GM13977 (cell line): ENCODE measurements around the gene VPS9D1.

Experiments used
- DNase-seq: peaks from one replicate; pipeline ENCODE4 v3.0.0; 2012; ENCODE audit warnings: low spot score
- in situ Hi-C: fragments of 300-500 bp; cut with MboI; formaldehyde crosslinking; loops from one replicate; pipeline ENCODE4 v1.12.0; 2022; ENCODE audit warnings: low sequenced_read_pairs, low pct_unique_long_range_greater_than_20kb, mixed read lengths, inconsistent platforms; ENCODE audit not compliant: unreplicated experiment
- TF ChIP-seq, protein P1 (sequence below): IDR thresholded peaks from 2 replicates; pipeline ENCODE4 v1.5.1; 2012; ENCODE audit warnings: mild to moderate bottlenecking, control low read depth; ENCODE audit not compliant: insufficient read depth; ENCODE audit errors: extremely low read depth, missing control alignments

VPS9D1 gene

DNA sequence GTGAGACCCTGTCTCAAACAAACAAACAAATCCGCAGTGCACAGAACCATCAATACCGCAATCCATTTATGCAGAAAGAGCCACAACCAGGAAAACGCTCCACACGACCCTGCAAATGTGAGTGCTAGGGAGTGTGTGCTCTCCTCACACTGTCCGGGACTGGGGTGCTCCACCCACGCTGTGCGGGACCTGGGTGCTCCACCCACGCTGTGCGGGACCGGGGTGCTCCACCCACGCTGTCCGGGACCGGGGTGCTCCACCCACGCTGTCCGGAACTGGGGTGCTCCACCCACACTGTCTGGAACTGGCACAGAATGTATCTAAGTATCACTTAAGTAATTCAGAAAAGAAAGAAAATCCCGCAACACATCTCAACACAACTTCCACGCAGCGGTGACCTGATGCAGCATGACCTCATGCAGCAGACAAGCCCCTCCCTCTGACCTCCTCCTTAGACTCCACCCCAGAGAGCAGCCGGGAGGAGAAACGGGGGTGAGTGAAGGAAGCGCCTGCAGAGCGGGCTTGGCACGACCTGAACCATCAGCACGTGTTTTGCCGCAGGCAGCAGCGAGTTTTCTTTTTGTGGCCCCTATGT is 39.1 kb upstream of the VPS9D1 start:
- in situ Hi-C loops: no loop called here
- TF ChIP-seq, protein P1, sequence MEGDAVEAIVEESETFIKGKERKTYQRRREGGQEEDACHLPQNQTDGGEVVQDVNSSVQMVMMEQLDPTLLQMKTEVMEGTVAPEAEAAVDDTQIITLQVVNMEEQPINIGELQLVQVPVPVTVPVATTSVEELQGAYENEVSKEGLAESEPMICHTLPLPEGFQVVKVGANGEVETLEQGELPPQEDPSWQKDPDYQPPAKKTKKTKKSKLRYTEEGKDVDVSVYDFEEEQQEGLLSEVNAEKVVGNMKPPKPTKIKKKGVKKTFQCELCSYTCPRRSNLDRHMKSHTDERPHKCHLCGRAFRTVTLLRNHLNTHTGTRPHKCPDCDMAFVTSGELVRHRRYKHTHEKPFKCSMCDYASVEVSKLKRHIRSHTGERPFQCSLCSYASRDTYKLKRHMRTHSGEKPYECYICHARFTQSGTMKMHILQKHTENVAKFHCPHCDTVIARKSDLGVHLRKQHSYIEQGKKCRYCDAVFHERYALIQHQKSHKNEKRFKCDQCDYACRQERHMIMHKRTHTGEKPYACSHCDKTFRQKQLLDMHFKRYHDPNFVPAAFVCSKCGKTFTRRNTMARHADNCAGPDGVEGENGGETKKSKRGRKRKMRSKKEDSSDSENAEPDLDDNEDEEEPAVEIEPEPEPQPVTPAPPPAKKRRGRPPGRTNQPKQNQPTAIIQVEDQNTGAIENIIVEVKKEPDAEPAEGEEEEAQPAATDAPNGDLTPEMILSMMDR: no peak
- no peak for DNase-seq

DNA sequence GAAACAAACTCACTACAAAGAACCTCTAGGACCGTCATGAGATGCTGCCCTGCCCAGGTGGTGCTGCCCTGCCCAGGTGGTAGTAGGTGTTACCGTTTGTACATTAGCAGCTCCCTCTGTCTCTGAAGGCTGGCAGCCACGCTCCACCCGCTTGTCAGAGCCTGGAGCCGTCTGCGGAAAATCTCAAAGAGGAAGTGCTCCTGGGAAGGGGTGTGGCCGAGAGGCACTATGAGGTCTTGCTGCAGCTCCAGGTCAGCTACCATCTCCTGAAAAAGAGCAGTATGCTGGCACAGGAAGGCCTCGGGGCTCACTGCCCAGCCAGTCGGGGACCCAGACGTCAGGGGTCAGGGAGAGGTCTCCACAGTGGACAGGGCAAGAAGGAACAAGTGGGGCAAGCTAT is 28.9 kb upstream of the VPS9D1 start:
- TF ChIP-seq, protein P1: no peak
- no peak for DNase-seq
- in situ Hi-C loops: no loop called here

DNA sequence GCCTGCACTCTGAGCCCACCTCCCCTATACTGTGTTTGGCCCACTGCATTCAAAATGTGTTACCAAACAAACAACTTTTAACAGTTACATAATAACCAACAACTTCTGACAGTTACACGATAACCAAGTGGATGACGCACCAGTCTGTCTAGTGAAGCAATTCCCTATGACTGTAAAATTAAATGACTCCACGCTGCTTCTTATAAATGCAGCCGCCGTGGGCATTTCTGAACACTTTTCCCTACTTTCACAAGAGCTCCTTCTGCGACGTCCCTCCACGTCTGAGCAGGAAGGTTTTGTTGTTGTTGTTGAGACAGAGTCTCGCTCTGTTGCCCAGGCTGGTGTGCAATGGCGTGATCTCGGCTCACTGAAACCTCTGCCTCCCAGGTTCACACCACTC is 28.2 kb upstream of the VPS9D1 start:
- in situ Hi-C loops: no loop called here
- TF ChIP-seq, protein P1: no peak
- DNase-seq: no peak

DNA sequence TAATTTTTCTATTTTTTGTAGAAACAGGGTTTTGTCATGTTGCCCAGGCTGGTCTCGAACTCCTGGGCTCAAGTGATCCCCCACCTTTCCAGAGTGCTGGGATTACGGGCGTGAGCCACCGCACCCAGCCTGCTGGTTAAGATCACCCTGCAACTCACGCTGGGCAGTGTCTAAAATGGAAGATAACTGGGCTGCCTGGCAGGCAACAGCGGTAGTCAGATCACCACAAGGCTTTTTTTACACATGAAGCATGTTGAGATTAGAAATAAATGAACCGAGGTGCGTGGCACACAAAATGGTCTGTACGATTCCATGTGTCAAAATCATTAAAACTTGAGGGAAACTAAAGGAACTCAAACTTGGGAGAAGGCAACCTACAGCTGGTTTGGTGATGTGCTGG is 27.4 kb upstream of the VPS9D1 start:
- DNase-seq: no peak
- in situ Hi-C loops: no loop called here
- TF ChIP-seq, protein P1: no peak

DNA sequence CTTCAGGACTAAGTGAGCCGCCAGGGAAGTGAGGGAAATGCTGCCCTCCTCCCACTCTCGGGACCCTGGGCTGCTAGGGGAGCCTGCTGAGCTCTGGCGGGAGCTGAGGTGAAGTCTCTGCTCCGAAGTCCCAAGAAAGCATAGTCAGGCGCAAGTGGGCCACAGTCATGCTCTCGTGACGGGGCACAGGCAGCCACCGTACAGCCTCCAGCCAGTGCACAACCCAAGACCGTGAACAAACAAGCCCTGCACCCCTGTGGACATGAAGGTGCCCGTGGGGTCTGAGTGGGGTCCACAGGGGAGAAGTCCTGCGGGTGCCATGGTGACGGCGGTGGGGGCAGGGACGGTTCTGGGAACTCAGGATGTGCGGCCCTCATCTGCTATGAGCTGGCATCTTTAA is 25.3 kb upstream of the VPS9D1 start:
- no peak for DNase-seq
- in situ Hi-C loops: no loop called here
- TF ChIP-seq, protein P1: no peak

DNA sequence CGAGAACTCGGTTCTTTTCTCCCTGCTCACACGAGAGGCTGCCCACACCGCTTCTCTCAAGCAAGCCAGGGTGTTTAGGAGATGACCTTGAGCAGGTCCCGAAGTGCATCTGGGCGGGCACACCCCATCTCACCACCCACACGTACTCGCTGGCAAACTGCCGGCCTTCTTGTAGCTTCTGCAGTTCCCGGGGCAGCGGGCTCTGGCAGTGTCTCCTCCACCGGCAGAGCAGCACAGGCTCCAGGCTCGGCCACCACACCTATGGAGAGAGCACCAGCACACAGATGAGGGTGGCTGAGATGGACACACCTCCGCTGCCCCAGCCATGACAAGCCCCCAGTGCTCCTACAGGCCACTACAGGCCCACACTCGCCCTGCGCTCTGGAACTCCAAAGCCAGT is 24.1 kb upstream of the VPS9D1 start:
- no peak for DNase-seq
- TF ChIP-seq, protein P1: no peak
- in situ Hi-C loops: no loop called here

DNA sequence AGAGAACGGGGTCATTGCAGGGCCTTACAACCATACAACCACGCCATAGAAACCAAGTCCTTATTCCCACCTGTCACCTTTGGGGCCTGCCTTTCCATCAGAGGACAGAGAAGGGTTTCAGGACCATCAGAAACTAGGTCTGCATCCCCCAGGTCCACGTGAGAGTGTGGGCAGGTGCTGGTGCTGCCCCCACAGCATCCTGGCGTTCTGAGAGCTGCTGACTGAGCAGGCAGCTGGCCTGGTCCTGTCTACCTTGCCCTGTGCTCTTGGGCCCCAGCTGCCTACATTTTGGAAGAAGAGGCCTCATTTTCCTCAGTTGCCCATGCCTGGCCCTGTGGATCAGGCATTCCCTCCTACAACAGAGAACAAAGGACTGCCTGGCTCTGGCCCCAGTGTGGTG is 22.2 kb upstream of the VPS9D1 start:
- in situ Hi-C loops: no loop called here
- TF ChIP-seq, protein P1: no peak
- DNase-seq: no peak
